ENCODE data around the gene NDUFA7. TPM values are rescaled to one million over a fixed set of nuclear protein-coding genes. Genes with fewer than 3 reads are reported as not detected.

Gene NDUFA7
- total and polyA plus RNA-seq, 2 of the 13 experiments (the other 11 are each of a cell fraction or from before 2014, with no cell fraction given) = 64.5 to 71.5 TPM

- TF ChIP-seq DMTF1 (CRISPR knock-in tag; IDR thresholded peaks at IDR 0.05) (no peak), PRDM10 (CRISPR knock-in tag; IDR thresholded peaks at IDR 0.05; ENCODE audit: low read depth) (no peak), ZNF446 (CRISPR knock-in tag; IDR thresholded peaks at IDR 0.05) (peak; percentile 73; the same call in 1 of the 2 replicates), TBP (CRISPR knock-in tag; IDR thresholded peaks at IDR 0.05) (0 out of 2 replicates have a peak, but pooled peaks have one; percentile 53), CHD2 (IDR thresholded peaks at IDR 0.05; ENCODE audit: low read depth, low read length) (peak; percentile 94), HNF4G (IDR thresholded peaks at IDR 0.05; ENCODE audit: borderline replicate concordance, low read depth, low read length) (no peak), HNF4G (CRISPR knock-in tag; IDR thresholded peaks at IDR 0.05; ENCODE audit: borderline replicate concordance, low read depth) (no peak), NFATC3 (CRISPR knock-in tag; IDR thresholded peaks at IDR 0.05) (no peak), ZNF768 (CRISPR knock-in tag; IDR thresholded peaks at IDR 0.05) (peak; percentile 45; the same call in 1 of the 2 replicates), IRF9 (CRISPR knock-in tag; IDR thresholded peaks at IDR 0.05; ENCODE audit: borderline replicate concordance) (peak; percentile 90; the same call in 1 of the 2 replicates), ZFP62 (CRISPR knock-in tag; IDR thresholded peaks at IDR 0.05) (no peak), ZBTB7B (CRISPR knock-in tag; IDR thresholded peaks at IDR 0.05) (0 out of 2 replicates have a peak, but pooled peaks have one; percentile 26), NFE2L2 (IDR thresholded peaks at IDR 0.05; ENCODE audit: low read length) (0 out of 2 replicates have a peak, but pooled peaks have one; percentile 18), TRIM24 (CRISPR knock-in tag; IDR thresholded peaks at IDR 0.05) (no peak), EZH2 (conservative IDR thresholded peaks at IDR 0.05; ENCODE audit: low read depth, low read length) (no peak), CEBPZ (IDR thresholded peaks at IDR 0.05; ENCODE audit: low read length) (no peak), MIER2 (CRISPR knock-in tag; IDR thresholded peaks at IDR 0.05) (no peak), LBX2 (CRISPR knock-in tag; IDR thresholded peaks at IDR 0.05; ENCODE audit: borderline replicate concordance) (0 out of 2 replicates have a peak, but pooled peaks have one; percentile 29)
These were observed 13.0 kb downstream of the NDUFA7 start, which contains the start of gene CD320 (continued) for GRCh38 chr19:8307965-8308866.

All from HepG2 (cell line).